Activated CD8-positive, alpha-beta memory T cell treated with anti-CD3 and anti-CD28 coated beads, Interleukin-2, amount 50 U/mL, for 48 hours (primary cell): ENCODE data around the gene ATOH8.

Experiments used
- DNase-seq: peaks from one replicate; pipeline ENCODE4 v3.0.0-alpha.2; 2020

Gene ATOH8

GRCh38 chr2:85737961-85738360, 15.8 kb upstream of the ATOH8 start:
- DNase-seq = no peak

GRCh38 chr2:85740193-85740592, 13.6 kb upstream of the ATOH8 start:
- no peak for DNase-seq

- no peak for DNase-seq
Measured at GRCh38 chr2:85741211-85741832, 12.5 kb upstream of the ATOH8 start.

- DNase-seq = no peak
Measured at GRCh38 chr2:85741833-85742455, 11.8 kb upstream of the ATOH8 start.

- no peak for DNase-seq
Measured at GRCh38 chr2:85743304-85743978, 10.3 kb upstream of the ATOH8 start.

GRCh38 chr2:85744055-85744454, 9.7 kb upstream of the ATOH8 start:
- DNase-seq = no peak

- no peak for DNase-seq
Measured at GRCh38 chr2:85744741-85745601, 8.8 kb upstream of the ATOH8 start.

GRCh38 chr2:85745619-85746018, 8.2 kb upstream of the ATOH8 start:
- DNase-seq = no peak

GRCh38 chr2:85746321-85747004, 7.3 kb upstream of the ATOH8 start:
- DNase-seq = no peak

- no peak for DNase-seq
Measured at GRCh38 chr2:85747441-85747840, 6.3 kb upstream of the ATOH8 start.

GRCh38 chr2:85748039-85748734, 5.6 kb upstream of the ATOH8 start:
- no peak for DNase-seq

GRCh38 chr2:85748985-85749875, 4.6 kb upstream of the ATOH8 start:
- DNase-seq = no peak

GRCh38 chr2:85750587-85751575, 2.9 kb upstream of the ATOH8 start:
- peak; percentile 80 for DNase-seq

- DNase-seq = no peak
Measured at GRCh38 chr2:85751627-85752026, 2.2 kb upstream of the ATOH8 start.

- no peak for DNase-seq
Measured at GRCh38 chr2:85753035-85753524, 711 bp upstream of the ATOH8 start.

- DNase-seq = peak; percentile 62
Measured at GRCh38 chr2:85754313-85755095, 713 bp downstream of the ATOH8 start.

- DNase-seq = no peak
Measured at GRCh38 chr2:85755122-85756027, 1.6 kb downstream of the ATOH8 start.

- DNase-seq = no peak
Measured at GRCh38 chr2:85756195-85756594, 2.4 kb downstream of the ATOH8 start.
